A673 (cell line): ENCODE measurements around the gene SEC61A2.

Experiments
- CTCF ChIP-seq: fragments of 300-800, 200-600 bp; sonication (generic); conservative IDR thresholded peaks from 2 replicates; pipeline ENCODE4 v1.5.1; 2017; ENCODE audit warnings: low read depth, mild to moderate bottlenecking, antibody characterized with exemption, low read length, moderate library complexity, mixed read lengths
- EZH2 ChIP-seq: fragments of 200-600 bp; sonication (generic); IDR thresholded peaks from 2 replicates; pipeline ENCODE4 v1.6.1; 2017; ENCODE audit warnings: borderline replicate concordance, low read depth, mild to moderate bottlenecking, mixed read lengths, antibody characterized with exemption, low read length; ENCODE audit not compliant: poor library complexity, severe bottlenecking

DNA sequence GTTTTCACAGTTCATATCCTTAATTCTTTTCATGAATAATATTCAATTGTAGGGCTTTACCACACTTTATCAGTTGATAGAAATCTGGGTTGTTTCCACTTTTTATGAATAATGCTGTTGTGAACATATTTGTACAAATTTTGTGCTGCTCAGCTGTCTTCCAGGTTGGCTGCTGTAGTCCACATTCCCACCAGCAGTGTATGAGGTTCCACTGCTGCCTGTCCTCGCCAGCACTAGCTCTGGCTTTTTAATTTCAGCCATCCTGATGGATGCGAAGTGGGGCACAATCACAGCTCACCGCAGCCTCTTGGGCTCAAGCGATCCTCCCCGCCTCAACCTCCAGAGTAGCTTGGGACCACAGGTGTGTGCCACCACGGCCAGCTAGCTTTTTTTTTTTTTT is 33.5 kb downstream of the SEC61A2 start:
- TF ChIP-seq EZH2 (no peak), CTCF (no peak)
